ENCODE data around the gene AMOTL1.

The AMOTL1 gene, protein sequence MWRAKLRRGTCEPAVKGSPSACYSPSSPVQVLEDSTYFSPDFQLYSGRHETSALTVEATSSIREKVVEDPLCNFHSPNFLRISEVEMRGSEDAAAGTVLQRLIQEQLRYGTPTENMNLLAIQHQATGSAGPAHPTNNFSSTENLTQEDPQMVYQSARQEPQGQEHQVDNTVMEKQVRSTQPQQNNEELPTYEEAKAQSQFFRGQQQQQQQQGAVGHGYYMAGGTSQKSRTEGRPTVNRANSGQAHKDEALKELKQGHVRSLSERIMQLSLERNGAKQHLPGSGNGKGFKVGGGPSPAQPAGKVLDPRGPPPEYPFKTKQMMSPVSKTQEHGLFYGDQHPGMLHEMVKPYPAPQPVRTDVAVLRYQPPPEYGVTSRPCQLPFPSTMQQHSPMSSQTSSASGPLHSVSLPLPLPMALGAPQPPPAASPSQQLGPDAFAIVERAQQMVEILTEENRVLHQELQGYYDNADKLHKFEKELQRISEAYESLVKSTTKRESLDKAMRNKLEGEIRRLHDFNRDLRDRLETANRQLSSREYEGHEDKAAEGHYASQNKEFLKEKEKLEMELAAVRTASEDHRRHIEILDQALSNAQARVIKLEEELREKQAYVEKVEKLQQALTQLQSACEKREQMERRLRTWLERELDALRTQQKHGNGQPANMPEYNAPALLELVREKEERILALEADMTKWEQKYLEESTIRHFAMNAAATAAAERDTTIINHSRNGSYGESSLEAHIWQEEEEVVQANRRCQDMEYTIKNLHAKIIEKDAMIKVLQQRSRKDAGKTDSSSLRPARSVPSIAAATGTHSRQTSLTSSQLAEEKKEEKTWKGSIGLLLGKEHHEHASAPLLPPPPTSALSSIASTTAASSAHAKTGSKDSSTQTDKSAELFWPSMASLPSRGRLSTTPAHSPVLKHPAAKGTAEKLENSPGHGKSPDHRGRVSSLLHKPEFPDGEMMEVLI

DNA sequence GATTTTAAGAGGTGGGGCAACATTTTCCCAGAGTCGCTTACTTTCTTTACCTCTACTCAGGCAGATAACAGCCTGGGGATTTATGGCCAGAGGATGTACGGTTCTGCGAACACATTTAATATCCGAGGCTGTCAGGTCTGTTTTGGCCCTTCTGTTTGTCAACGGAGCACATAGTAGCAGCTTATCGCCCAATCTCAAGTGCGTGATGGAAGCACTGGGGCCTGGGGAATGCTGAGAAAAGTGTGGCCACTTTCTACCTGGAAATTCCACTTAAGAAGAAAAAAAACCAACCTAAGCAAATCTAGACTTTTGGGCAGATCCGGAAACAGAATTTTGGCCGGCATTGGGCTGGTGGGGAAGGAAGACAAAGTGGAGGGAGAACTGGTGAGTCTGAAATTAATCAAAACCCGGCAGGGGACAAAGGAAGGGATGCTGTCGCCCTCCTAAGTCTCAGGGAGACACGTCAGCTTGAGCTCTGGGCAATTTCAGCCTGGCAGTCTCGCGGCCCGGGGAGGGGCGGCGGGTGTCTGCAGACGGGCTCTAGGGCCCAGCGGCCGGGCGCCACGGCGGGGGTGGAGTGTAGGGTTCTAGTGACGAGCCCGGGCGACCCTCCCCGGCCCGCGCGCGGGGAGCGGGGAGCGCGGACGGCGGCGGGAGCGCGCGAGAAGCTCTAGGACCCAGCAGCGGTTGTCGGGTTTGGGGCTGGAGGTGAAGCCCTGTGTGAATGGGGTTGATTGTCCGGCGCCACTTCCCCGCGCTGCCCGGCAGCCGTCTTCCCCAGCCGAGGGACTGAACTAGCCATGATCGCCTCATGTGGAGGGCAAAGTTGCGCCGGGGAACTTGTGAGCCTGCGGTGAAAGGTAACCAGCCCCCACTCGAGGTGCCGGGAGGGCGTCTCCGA lies at the start of gene AMOTL1:
Gene AMOTL1, plus strand, starts transcription at position 656 of the 901 bp plus-strand sequence. Its CDS starts 156 bp downstream, at position 812.
- DNase-seq (ENCODE audit: low read depth), result peak; percentile 75

- DNase-seq (ENCODE audit: low read depth), result no peak
Observed at GRCh38 chr11:94719876-94720275, 48.3 kb upstream of the AMOTL1 start.

DNA sequence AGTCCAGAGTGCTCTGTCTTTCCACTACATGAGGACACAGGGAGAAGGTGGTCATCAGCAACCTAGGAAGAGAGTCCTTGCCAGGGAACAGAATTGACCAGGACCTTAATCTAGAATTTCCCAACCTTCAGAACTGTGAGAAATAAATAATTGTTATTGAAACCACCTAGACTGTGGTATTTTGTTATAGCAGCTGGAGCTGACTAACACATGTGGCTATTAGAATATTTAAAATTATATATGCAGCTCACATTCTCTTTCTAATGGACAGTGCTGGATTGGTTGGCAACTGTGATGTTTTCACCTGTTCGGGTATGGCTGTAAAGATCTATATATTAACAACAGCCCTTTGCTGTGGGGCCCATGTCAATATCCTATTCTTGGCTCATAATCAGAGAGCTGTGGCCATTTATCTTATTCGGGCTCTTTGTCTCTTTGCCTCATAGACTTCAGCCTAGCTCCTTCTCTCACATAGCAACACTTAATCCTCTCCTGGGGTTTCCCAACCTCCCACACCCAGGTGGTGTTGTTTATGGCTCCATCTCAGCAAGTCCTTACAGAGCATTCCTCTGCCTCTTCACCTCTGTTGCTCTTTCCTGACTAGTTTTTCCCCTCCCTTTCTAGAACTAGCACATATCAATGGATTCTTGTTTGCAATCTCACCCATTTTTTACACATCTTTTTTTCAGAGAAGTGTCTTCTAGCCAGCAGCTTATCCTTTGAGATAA lies 46.4 kb upstream of the AMOTL1 start:
- DNase-seq (ENCODE audit: low read depth), result no peak

DNA sequence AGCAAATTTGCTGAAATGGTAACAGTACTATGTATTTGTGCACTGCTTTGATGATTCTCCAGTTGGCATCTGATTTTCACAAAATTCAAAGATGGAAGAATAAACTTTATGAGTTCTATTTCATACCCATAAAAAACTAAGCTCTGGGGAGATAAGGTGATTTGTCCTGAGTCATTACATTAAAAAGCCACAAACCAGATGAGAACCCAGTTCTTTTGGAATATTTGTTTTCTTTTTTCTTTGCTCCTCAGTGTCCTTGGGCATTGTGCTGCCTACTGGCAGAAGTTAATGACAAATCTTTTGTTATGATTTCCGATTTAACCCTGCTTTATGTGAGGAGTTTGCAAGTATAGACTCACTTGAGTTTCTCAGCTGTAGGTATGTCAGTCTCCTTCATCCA lies 45.4 kb upstream of the AMOTL1 start:
- no peak for DNase-seq (ENCODE audit: low read depth)

DNA sequence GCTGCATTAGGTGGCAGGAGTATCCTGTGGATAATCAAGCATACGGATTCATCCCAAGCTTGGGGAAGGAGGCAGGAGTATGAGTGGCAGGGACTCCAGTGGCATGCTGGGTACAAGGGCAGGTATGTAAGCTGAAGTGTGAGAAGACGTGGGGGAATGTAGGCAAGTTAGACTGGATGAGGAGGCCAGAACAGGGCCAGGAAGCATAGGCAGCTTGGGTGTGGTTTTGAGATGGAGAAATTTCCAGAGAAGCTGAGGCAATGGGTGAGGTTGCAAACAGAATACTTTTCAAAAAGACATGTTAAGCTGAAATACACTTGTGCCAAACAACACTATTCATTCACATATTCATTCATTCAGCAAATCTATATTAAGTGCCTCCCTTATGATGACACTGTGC lies 43.1 kb upstream of the AMOTL1 start:
- DNase-seq (ENCODE audit: low read depth), result no peak

DNA sequence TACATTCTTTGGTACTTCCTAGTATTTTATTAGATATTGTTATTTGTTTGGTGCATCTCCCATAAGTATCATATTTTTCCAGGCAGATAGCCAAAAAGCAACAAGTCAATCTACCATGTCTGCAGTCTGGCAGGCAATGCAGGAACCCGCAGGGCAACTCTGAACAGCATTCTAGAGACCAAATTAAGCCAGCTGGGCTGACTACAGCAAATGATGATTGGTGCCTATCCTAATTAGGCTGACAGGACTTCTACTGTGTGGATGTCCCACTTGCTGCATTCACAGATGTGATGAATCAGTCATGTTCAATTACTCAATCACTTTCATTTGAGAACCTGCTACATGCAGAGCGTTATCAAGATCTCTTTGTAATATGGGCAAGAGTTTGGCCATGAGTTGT lies 40.3 kb upstream of the AMOTL1 start:
- no peak for DNase-seq (ENCODE audit: low read depth)

- DNase-seq (ENCODE audit: low read depth), result no peak
Observed at GRCh38 chr11:94728541-94728940, 39.6 kb upstream of the AMOTL1 start.

- DNase-seq (ENCODE audit: low read depth), result no peak
Observed at GRCh38 chr11:94728966-94729751, 39.0 kb upstream of the AMOTL1 start.

GRCh38 chr11:94730153-94730552 lies 38.0 kb upstream of the AMOTL1 start:
- DNase-seq (ENCODE audit: low read depth), result no peak

DNA sequence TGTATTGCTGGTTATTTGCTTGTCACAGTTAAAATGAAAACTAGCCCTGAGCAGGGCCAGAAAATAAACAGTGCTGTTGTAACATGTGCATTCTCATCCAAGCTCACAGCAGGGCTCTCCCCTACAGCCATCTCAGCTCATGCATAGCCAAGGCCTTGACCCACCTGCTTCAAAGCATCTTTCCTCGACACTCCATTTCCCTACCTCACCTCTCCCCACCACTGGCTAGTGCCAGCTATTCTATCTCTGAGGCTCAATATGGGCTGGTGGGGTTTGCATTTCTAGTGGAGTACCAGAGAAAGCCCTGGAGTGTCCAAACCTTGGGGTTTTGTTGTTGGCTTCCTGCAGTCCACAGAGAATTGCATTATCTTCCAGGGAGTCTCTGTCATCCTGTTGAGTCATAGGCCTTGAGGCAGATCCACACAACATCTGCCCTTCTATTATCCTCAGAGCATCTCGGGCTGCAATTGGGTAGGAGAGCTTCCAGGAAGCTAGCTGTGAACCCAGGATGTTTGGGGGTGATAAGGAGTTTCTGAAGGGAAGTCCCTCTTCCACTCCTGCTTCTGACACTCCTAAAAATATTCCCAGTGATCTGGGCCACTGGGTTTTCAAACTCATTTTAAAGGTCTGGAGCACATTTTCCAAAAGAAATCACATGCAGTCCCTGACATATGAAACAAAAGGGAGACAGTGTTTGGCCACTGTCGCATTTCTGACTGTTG lies 36.1 kb upstream of the AMOTL1 start:
- peak; percentile 44 for DNase-seq (ENCODE audit: low read depth)

DNA sequence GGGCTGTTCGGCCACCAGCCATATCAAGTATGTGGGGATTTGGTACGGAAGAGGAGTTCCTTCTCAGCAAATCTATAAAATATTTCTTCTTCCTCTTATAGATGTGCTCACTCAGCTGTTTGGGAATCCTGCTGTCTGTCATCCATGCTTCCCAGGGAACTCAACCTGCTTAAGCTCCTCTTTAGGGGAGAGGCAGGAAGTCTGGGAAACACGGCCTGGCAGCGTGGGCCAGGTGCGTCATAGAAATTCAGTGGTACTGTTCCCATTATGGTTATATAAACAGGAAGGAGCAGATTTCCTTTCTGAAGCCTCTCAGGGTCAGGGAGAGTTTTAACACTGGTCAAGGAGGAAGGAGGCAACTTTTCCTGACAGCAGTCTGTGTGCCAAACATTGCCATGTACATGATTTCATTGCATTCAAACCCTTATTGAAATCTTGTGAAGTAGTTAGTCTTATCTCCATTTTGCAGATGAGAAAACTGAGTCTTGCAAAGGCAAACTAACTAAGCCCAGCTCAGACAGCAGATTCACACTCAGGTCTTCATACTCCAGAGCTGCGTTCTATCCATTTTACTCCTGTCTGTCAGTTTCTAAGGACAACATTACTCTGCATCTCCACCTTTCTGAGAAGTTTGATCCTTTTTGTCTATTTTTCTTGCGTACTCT lies 35.4 kb upstream of the AMOTL1 start:
- no peak for DNase-seq (ENCODE audit: low read depth)

DNA sequence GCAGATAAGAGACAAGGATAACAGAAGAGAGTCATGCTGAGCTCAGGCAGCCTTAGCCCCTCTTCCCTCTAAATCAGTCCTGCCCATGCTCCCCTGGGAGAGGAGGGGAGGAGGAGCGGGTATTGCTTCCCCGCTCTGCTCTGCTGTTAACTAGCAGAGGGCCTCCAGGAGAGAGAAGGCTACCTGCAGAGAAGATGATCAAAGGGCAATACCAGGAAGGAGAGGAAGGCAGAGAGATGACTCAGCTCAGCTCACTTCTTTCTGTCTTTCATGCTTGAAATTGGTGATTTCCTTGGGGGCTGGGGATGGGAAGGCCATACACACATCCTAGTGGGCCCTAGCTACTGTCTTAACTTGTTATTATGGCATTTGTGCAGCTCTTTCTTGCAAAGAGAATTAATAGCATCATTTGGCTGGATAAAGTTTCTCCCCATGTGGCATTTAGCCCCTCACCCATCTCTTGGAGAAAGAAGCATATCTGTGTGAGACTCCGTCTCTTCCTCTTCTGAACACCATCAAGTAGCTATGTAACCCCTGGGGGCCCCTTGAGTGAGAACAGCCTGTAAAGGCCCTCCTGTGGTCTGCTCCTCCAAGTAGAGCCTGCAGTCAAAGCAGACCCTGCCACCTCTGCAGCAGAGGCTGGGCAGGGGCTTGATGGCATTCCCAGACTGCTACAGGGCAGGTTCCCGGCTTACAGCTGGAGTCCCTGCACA lies 33.4 kb upstream of the AMOTL1 start:
- DNase-seq (ENCODE audit: low read depth), result no peak

DNA sequence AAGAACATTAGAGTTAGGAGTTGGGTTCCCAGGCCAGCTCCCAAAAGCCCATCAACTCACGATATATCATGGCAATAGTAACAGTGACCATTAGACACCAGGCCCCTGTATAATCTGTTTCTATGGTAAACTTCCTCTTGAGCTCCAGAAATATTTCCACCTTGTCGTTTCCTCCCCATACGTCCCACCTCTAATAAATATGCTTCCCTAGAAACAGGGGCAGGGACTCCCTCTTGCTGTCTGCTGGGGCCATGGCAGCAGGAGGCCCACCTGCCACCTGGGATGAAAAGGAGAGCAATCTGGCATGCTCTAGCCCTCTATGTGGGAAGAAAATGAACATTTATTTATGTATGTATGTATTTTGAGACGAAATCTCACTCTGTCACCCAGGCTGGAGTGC lies 32.2 kb upstream of the AMOTL1 start:
- DNase-seq (ENCODE audit: low read depth), result no peak

GRCh38 chr11:94737171-94737611 lies 31.0 kb upstream of the AMOTL1 start:
- no peak for DNase-seq (ENCODE audit: low read depth)

DNA sequence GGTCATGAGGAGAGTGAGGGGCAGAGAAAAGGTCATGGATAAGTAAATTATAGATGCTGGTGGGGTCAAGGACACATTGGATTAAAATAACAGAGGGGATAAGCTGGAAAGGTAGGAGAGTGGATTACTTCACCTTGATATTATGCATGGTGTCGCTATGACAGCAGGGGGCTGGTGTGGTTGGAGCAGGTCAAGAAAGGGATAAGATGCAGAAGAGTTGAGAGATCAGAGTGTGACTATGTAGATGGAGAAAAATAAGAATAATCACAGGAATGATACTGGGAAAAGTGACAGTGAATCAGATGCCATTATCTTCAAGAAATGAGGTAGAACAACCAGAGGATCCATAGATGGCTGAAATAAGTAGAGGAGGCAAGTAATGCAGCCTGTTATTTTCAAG lies 29.4 kb upstream of the AMOTL1 start:
- no peak for DNase-seq (ENCODE audit: low read depth)

- DNase-seq (ENCODE audit: low read depth), result no peak
Observed at GRCh38 chr11:94739331-94739730, 28.8 kb upstream of the AMOTL1 start.

GRCh38 chr11:94740083-94741021 lies 27.8 kb upstream of the AMOTL1 start:
- DNase-seq (ENCODE audit: low read depth), result no peak

All from fibroblast of the conjunctiva (primary cell).